ENCODE measurements around the gene DPH3. TPM values are rescaled to one million over a fixed set of nuclear protein-coding genes. Genes with fewer than 3 reads are reported as not detected.

Gene DPH3
- total RNA-seq, 4 donors from 2014 or later, result 4.6 to 8.1 (median 5.7) TPM

- WGBS, 2 donors, result 71 to 73% methylated on average over 5 of the region's 5 CpGs
- intact Hi-C loops (cut with DNase I; ENCODE audit: low total_unique reads), result loop anchor here (10.0 kb wide), 1 partner anchor 423 kb away; no protein-coding TSS in a partner anchor
- no peak for DNase-seq (ENCODE audit: low spot score in 2 of 2)
- H3K4me3 ChIP-seq (ENCODE audit: low read depth, poor library complexity, severe bottlenecking), result no peak overlapping the region
- TF ChIP-seq POLR2A (IDR thresholded peaks at IDR 0.05) (no peak), CTCF (IDR thresholded peaks at IDR 0.05) (no peak)
Measured at GRCh38 chr3:16258177-16258576, 6.6 kb downstream of the DPH3 start.

- 85% methylated on average over 2 of the region's 2 CpGs for WGBS, 2 donors
Measured at GRCh38 chr3:16257309-16257708, 7.4 kb downstream of the DPH3 start.

GRCh38 chr3:16255726-16256125 is 9.0 kb downstream of the DPH3 start:
- DNase-seq (ENCODE audit: low spot score in 2 of 2), result no peak
- no peak for TF ChIP-seq CTCF (IDR thresholded peaks at IDR 0.05)
- no peak for TF ChIP-seq POLR2A (IDR thresholded peaks at IDR 0.05)
- intact Hi-C loops (cut with DNase I; ENCODE audit: low total_unique reads), result loop anchor here (10.0 kb wide), 1 partner anchor 421 kb away; no protein-coding TSS in a partner anchor
- WGBS, 2 donors, result 84 to 88% methylated on average over 5 of the region's 5 CpGs
- no peak overlapping the region for H3K4me3 ChIP-seq (ENCODE audit: low read depth, poor library complexity, severe bottlenecking)

More at GRCh38 chr3:16257309-16257708, 7.4 kb downstream of the DPH3 start:
- H3K4me3 ChIP-seq (ENCODE audit: low read depth, poor library complexity, severe bottlenecking), result no peak overlapping the region
- intact Hi-C loops (cut with DNase I; ENCODE audit: low total_unique reads), result loop anchor here (10.0 kb wide), 1 partner anchor 423 kb away; no protein-coding TSS in a partner anchor
- DNase-seq (ENCODE audit: low spot score in 2 of 2), result no peak
- TF ChIP-seq POLR2A (IDR thresholded peaks at IDR 0.05), result no peak
- no peak for TF ChIP-seq CTCF (IDR thresholded peaks at IDR 0.05)

GRCh38 chr3:16255326-16255725 is 9.4 kb downstream of the DPH3 start:
- H3K4me3 ChIP-seq (ENCODE audit: low read depth, poor library complexity, severe bottlenecking), result no peak overlapping the region
- no peak for DNase-seq (ENCODE audit: low spot score in 2 of 2)
- intact Hi-C loops (cut with DNase I; ENCODE audit: low total_unique reads), result loop anchor here (10.0 kb wide), 1 partner anchor 421 kb away; no protein-coding TSS in a partner anchor
- TF ChIP-seq POLR2A (IDR thresholded peaks at IDR 0.05) (no peak), CTCF (IDR thresholded peaks at IDR 0.05) (no peak)
- WGBS, 2 donors, result 80 to 84% methylated on average over 3 of the region's 3 CpGs

- intact Hi-C loops (cut with DNase I; ENCODE audit: low total_unique reads), result loop anchor here (5.0 to 10.0 kb wide), 2 partner anchors 420 to 843 kb away; no protein-coding TSS in a partner anchor
- TF ChIP-seq CTCF (IDR thresholded peaks at IDR 0.05) (no peak), POLR2A (IDR thresholded peaks at IDR 0.05) (no peak)
- 72 to 75% methylated on average over 5 of the region's 5 CpGs for WGBS, 2 donors
- no peak overlapping the region for H3K4me3 ChIP-seq (ENCODE audit: low read depth, poor library complexity, severe bottlenecking)
- DNase-seq (ENCODE audit: low spot score in 2 of 2), result no peak
Measured at GRCh38 chr3:16254916-16255315, 9.8 kb downstream of the DPH3 start.

GRCh38 chr3:16253601-16254000 is 11.1 kb downstream of the DPH3 start:
- no peak for TF ChIP-seq POLR2A (IDR thresholded peaks at IDR 0.05)
- TF ChIP-seq CTCF (IDR thresholded peaks at IDR 0.05), result no peak
- WGBS, 2 donors, result 70 to 82% methylated on average over 7 of the region's 7 CpGs
- intact Hi-C loops (cut with DNase I; ENCODE audit: low total_unique reads), result loop anchor here (5.0 to 10.0 kb wide), 2 partner anchors 419 to 841 kb away; no protein-coding TSS in a partner anchor
- no peak overlapping the region for H3K4me3 ChIP-seq (ENCODE audit: low read depth, poor library complexity, severe bottlenecking)
- peak in 1 of 2 donors; percentile 58 for DNase-seq (ENCODE audit: low spot score in 2 of 2)
